ENCODE data around the gene IQGAP2.
"Not testable (repeated sequence)": the region's sequence is repeated elsewhere in the genome, so short reads cannot be mapped to it uniquely, and the experiment has no call there.

IQGAP2 gene

GRCh38 chr5:76415855-76416254 lies 12.8 kb downstream of the IQGAP2 start:
- DNase-seq = peak; percentile 8

GRCh38 chr5:76419597-76420298 lies 16.7 kb downstream of the IQGAP2 start:
- no peak for DNase-seq

DNA sequence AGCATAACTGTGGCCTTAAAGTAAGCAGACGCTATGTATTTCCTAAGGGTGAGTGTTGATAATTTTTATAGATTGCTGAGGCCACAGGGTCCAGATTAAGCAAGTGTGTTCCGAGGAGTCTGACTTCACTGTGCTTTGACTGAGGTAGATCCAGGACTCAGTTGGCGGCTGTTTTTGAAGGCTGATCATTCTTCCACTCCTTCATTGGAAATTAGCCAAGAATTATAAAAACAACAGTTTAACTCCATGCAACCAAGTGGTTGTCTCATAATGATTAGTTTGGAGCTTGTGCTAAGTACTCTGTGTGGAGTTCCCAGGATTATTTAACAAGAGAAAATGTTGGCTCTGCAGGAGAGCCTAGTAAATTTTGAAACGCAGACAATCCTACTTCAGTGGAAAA lies 19.1 kb downstream of the IQGAP2 start:
- no peak for DNase-seq

DNA sequence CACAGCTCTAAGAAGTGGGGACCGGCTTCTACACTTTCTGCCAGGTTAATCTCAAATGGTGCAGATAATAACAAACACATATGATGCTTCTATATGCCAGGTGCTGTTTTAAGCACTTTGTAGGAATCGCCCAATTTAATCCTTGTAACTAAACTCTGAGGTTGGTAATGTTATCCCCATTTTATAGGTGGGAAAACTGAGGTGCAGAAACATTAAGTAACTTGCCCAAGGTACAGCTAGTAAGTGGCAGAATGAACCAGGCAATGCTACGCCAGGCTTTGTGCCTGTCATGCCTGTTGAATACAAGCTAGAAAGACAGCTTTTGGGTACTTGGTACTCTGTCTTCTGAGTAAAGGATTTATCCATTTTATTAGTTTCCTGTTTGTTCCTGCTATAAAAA lies 19.7 kb downstream of the IQGAP2 start:
- DNase-seq = no peak

GRCh38 chr5:76425146-76425545 lies 22.1 kb downstream of the IQGAP2 start:
- no peak for DNase-seq

- DNase-seq = no peak
These were observed 23.1 kb downstream of the IQGAP2 start for GRCh38 chr5:76425928-76426804.

DNA sequence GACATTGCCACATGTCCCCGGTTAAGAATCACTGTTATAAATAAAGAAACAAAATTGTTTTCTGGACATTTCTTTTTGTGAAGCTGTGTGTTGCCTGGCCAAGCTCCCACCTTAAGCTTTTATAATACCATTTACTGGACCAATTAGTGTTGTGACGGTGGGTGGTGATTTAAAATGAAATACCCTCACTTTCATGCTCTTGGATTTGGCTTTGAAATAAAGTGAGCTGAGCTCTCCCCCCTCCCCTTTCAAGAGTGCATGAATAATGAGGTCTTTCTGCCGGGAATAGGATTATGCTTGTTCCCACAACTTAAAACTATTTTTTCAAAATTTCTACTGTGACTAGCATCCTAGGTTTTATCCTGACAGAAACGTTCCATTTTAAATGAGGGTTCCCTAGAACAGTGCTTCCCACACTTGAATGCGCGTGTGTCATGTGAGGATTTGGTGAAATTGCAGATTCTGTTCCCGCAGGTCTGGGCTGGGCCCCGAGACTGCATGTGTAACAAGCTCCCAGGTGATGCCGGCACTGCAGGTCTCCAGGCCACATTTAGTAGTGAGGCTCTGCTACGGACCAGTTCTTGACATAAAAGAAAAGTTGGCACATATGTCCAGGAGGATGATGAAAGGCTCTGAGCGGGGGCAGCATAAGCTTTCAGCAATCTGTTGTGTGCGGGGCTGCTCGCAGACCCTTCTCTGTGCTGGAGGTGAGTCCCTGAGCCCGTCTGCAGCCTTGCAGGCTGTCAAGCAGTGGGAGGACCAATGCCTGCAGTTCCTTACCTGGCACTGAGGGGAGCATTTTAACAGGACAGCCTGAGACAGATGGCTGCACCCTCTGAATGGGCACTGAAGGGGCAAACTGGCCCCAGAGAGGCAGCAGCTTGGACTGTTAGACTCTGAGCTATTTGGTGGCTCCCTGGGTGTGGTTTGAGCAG lies 24.4 kb downstream of the IQGAP2 start:
- no peak for DNase-seq

GRCh38 chr5:76428550-76428949 lies 25.5 kb downstream of the IQGAP2 start:
- not testable (repeated sequence) for DNase-seq

DNA sequence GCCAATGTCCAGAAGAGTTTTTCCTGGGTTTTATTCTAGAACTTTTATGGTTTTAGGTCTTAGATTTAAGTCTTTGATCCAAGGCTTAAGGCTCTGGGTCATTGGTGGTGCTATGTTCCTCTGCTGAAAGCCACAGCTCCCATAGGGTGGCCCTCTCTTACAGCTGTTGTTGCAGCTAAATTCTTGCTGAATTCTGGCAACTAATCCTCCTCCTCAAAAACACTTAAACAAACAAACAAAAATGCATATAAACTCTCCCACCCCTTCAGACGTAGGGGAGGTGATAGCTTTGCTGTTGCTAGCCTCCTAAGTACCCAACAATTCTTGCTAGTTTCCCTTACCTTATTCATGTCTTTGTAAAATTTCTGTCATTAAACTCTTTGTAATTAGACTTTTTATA lies 30.2 kb downstream of the IQGAP2 start:
- DNase-seq = no peak

- not testable (repeated sequence) for DNase-seq
These were observed 34.4 kb downstream of the IQGAP2 start for GRCh38 chr5:76437507-76437906.

DNA sequence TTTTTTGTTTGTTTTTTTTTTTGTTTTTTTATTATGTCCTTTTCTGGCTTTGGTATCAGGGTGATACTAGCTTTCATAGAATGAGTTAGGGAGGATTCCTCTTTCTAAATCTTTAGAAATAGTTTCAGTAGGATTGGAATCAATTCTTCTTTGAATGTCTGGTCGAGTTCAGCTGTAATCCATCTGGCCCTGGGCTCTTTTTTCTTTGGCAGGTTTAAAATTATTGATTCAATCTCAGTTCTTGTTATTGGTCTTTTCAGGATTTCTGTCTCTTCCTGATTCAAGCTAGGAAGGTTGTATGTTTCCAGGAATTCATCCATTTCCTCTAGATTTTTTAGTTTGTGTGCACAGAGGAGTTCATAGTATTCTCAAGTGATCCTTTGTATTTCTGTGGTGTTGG lies 34.9 kb downstream of the IQGAP2 start:
- DNase-seq = no peak

GRCh38 chr5:76439201-76439600 lies 36.1 kb downstream of the IQGAP2 start:
- no peak for DNase-seq

DNA sequence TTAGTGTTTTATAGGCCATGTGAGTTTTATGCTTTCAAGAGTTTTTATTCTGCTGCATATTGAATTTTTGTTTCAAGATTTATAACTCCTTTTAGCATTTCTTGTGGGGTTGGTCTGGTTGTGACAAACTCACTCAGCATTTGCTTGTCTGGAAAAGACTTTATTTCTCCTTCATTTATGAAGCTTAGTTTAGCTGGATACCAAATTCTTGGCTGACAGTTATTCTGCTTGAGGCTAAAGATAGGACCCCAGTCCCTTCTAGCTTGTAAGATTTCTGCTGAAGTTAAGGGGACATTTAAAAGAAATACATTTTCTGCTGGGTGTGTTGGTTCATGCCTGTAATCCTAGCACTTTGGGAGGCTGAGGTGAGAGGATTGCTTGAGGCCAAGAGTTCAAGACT lies 36.8 kb downstream of the IQGAP2 start:
- no peak for DNase-seq

DNA sequence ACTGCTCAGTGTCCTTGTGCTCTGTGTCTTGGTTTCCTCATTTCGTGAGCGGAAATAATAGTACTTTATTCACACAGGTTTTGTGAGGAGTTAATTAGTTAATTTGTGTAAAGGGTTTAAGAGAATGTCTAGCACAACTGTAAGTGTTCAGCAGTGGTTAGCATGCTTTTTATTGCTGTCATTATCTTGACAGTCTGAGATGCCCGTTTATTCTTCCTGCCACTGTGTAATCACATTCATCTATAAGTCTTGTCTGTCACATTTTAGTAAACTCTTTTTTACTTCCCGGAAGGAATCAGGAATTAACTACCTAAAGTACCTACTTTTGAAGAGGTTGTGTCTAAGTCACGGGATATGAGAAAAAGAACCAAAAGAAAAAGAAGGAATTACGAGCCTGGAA lies 38.0 kb downstream of the IQGAP2 start:
- no peak for DNase-seq

DNA sequence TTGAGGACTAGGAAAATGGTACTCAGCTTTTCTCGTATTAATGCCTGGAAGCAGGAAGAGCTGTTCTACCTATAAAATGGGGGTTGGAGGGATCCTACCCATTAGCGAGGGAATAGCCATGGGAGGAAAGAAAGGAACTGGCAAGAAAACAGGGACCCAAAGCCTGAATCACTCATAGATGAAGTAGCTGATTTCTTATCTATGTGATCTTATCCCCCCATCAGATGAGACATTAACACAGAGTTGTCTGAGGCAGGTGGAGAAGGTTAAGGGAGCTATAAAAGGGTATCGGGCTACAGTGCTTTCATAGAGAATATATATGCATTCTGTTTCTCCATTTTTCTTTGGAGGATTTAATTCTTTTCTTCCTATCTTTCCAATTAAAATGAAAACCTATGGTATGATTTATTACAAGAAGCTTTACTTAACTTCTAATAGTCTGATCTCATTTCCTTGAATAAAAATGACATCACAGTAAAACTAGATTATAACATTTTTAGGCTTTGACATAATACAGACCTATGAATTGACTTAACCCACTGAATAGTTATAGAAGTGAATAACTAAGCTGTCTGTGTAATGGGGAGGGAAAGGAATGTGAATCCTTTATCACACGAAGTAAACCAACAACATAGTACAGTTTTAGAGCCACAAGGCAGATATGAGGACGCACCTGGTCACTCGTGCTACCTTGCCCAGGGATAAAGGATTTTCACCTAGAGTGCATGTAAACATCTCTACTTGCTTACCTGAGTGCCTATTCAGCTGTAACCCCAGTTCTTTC lies 39.0 kb downstream of the IQGAP2 start:
- no peak for DNase-seq

GRCh38 chr5:76443066-76443800 lies 40.1 kb downstream of the IQGAP2 start:
- no peak for DNase-seq

- DNase-seq = no peak
These were observed 42.0 kb downstream of the IQGAP2 start for GRCh38 chr5:76445063-76445462.

GRCh38 chr5:76445830-76446229 lies 42.7 kb downstream of the IQGAP2 start:
- no peak for DNase-seq

DNA sequence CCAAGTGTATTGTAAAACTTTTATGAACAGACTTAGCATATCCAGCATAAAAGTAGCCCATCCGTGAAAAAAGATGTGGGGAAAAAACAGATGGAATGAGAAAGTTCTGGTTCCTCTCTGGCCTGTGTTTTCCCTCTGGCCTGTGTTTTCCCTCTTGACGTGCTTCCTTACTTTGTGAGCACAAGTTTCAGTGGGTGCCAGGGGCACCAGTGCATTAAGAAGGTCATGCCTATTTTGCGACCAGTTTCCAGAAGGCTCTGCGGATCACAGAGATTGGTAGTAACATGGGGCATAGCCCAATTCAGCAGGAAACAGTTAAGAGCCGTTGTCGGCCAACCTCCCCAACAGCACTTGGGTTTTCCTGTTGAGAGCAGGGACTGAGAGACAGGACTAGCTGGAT lies 43.7 kb downstream of the IQGAP2 start:
- DNase-seq = no peak

- no peak for DNase-seq
These were observed 46.5 kb downstream of the IQGAP2 start for GRCh38 chr5:76449606-76450005.

- DNase-seq = no peak
These were observed 47.0 kb downstream of the IQGAP2 start for GRCh38 chr5:76450054-76450453.

Measured in activated CD4-positive, alpha-beta T cell treated with anti-CD3 and anti-CD28 coated beads, Interleukin-2, Interleukin-6, amounts not matched to agents 100 ng/mL and 50 ng/mL, durations not matched to agents 16 hours and 8 hours (primary cell).